NCI-H460 (cell line): ENCODE measurements around the gene DHPS. TPM values are rescaled to one million over a fixed set of nuclear protein-coding genes. Genes with fewer than 3 reads are reported as not detected.
"Not testable (repeated sequence)": the region's sequence is repeated elsewhere in the genome, so short reads cannot be mapped to it uniquely, and the experiment has no call there.

Source experiments
- DNase-seq: peaks from one replicate; pipeline ENCODE4 v3.0.0-alpha.2; 2016; ENCODE audit warnings: low read depth; ENCODE audit errors: extremely low read depth
- total RNA-seq: library from RNA; depleted of rRNA; stranded (reverse); fragments of >200 nt; shearing (Covaris generic); gene quantifications from 2 replicates; pipeline ENCODE4 v1.2.3, GENCODE V29; 2014

The DHPS gene
- total RNA-seq, 1 experiment from 2014 or later, result 83.6 TPM

DNA sequence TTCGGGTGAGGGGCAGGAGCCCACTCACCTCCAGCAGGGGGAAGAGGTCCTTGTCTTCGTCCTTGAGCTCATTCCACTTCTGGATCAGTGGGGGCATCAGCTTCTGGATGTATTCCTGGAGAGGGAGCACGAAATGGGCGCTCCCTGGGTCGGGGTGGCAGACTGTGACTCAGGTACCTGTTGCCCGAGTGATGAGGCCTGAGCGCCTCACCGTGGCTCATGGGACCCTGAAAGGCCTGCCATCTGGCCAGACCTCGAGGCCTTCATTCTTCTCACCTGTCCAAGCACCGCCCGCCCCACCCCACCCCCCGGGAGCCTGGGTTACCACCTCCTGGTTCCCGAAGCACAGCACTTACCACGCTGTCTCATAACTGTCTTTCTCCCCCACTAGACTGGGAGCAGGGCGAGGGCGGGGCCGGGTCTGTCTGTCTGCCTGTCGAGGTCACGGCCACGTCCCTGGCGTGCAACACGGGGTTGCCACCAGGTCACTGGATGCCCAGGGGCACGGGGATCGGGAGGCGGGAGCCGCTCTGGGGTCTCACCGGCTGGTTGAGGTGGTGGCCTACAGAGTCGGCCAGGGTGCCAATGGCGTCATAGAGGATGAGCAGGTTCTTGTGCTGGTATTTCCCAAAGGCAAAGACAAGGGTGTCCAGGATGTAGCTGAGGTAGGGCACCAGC, 24.1 kb upstream of the DHPS start:
- DNase-seq, result no peak

DNA sequence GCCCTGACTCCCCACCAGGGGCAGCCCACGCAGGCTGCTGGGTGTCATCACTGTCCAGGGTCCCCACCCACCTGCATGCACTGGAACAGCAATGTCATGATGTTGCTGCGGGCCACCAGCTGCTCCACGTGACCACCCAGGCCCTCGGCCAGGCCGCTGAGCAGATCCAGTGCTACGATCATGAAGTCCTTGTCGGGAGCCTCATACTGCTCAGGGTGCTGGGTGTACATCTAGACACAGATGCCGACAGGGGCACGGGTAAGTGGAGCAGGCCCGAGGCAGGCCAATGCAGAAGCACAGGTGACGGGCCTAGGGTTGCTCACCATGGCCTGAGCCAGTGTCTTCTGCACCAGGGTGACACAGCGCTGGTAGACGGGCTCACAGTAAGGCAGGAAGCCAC, 23.5 kb upstream of the DHPS start:
- no peak for DNase-seq

DNA sequence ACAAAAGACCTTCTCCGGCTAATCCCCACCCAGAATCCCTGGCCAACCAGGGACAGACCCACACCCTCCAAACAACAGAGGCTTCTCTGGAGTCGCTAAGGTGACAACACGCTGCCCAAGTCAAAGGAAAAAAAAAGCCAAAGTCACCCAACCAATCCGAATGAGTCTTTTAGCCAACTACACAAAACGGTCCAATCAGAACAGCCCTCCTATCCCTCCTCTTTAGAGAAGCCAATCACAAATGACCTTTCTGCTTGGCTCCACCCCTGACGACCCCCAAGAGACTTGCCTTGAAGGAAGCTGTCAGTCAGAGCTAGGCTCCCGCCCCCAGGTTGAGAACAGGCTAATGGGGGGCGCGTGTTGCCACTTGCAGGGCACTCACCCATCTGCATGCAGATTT, 21.4 kb upstream of the DHPS start:
- DNase-seq, result no peak

DNA sequence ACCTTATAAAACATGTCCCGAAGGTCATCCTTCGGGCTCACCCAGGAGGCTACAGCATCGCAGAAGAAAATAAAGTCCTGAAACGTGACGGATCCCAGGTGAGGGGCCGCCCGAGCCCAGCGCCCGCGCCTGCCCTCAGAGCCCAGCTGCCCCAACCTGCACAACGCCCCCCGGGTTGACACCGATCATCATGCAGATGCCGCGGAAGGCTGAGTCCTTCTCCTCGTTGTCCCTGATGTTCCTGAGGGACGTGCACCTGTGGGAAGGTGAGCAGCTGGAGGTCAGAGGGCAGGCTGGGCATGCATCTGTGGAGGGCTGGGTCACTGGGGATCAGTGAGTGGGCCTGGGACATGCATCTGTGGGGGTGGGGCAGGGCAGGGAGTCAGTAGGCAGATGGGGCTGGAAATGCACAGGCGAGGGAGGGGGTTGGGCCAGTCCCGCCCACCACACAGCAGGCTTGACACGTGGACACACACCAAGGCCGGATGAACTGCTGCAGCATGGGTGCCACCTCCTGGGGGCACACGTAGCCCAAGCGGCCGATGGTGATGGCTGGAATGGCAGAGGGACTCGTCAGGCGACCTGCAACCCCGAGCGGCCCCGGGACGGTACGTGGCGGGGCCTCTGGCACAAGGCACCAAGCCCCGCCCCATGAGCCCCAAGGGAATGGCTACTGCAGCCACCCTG, 20.1 kb upstream of the DHPS start:
- DNase-seq, result no peak

DNA sequence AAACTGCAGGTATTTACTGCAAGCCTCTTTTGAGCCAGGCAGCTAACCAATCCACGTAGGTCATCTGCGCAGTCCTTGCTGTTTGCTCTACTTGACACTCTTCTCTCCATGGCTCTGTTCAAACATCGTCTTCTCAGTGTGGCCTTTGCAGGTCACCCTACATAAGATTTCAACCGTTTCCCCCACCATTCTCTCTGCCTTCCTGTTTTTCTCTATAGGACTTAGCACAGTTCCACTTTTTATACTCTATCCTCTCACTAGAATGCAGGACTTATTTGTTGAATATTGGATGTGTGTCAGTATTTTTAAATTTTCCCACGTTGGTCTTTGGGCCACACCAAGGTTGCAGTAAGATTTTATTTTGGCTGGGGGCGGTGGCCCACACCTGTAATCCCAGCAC, 16.5 kb upstream of the DHPS start:
- no peak for DNase-seq

DNA sequence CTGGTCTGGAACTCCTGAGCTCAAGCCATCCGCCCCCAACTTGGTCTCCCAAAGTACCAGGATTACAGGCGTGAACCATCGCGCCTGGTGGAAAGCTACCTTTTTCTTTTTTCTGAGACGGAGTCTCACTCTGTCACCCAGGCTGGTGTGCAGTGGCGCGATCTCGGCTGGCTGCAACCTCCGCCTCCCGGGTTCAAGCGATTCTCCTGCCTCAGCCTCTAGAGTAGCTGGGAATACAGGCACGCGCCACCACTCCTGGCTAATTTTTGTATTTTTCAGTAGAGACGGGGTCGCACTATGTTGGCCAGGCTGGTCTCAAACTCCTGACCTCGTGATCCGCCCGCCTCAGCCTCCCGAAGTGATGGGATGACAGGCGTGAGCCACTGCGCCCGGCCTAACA, 15.7 kb upstream of the DHPS start:
- DNase-seq, result not testable (repeated sequence)

DNA sequence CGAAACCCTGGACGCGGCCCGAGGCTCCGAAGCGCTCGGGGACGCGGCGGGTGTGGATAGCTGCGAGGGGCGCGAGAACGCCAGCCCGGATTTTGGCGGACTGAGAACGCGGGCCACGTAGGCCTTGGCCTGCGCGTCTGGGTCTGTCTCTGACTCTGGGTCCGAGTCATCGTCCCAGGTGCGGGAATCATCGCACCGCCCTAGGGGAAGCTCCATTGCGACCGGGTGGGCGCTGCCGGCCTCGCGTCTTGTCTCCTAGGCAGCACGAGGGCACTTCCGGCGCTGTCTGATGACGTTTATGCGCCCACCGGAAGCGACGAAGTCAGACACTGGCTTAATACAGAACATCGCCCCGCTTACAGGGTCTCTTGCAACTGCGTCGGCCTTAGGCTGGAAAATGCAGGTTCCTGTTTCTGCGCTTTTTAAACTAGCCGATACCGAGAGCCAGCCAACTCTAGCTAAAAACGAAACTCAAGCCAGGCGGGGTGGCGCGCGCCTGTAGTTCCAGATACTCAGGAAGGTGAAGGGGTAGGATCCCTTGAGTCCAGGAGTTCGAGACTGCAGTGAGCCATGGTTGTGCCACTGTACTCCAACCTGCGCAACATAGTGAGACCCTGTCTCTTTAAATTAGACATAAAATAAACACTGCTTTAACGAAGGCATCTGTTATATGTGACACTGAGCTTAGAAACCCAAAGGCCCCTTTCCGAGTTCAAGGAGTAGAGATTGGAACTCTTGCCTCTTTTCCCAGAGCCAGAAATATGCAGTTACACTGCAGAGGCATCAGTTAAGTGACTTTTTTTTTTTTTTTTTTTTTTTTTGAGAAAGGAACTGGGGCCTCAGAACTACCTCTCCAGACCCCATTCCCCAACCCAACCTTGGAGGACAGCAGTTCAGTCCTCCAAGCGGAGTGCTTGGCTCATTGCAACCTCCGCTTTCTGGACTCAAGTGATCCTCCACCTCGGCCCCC, 15.0 kb upstream of the DHPS start, which contains the start of gene FBXW9:
Gene FBXW9, minus strand, starts transcription at position 266 of the 970 bp plus-strand sequence. Its CDS starts 50 bp downstream, at position 216.
- DNase-seq, result peak; percentile 86

DNA sequence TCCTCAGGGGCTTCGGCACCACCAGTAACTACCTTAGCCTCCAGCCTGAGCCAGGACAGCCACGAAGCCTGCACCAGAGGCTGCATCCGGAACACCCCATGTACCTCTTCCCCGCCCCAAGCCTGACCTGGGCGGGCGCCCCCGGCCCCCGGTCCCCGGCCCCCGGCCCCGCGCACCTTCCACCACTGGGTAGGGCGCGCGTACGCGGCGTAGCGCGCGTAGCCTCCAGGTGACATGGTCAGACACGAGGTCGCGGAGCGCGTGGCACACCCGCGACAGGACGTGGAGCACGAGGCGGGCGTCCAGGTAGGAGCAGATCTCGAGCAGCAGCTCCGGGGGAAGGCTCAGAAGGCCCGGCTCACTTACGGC, 14.3 kb upstream of the DHPS start:
- DNase-seq, result no peak

DNA sequence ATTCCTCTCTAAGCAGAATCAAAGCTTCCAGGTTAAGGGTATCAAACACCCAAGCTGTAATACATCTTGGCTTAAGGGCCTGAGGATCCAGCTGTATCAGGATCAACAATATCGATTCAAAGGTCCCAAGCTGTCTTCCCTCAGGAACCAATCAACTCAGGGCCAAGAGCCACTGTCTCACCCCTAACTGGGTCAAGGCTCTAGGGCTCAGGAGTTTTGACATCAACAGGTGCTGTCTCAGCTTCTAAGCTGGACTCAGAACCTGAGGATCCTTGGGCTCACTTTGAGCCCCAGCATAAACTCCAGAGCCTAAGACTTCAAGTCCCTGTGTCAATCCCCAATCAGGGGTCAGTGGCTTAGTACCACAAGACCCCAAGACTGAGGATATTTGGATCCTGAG, 13.8 kb upstream of the DHPS start:
- DNase-seq, result no peak

DNA sequence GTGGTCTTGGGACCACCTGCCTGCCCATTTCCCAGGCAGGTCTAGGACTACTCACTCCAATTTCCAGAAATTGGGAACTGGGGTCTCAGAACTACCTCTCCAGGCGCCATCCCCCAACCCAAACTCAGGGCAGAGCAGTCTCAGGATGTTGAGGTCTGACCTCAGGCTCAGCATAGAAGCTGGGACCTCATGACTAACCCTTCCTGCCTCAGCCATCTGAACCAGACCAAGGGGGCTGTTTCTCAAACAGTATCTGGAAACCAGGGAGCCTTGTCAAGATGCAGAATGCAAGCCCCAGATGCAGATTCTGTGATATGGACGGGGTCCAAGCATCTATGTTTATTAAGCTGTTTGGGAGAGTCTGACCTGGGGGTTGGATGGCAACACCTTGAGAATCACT, 13.4 kb upstream of the DHPS start:
- DNase-seq, result no peak

DNA sequence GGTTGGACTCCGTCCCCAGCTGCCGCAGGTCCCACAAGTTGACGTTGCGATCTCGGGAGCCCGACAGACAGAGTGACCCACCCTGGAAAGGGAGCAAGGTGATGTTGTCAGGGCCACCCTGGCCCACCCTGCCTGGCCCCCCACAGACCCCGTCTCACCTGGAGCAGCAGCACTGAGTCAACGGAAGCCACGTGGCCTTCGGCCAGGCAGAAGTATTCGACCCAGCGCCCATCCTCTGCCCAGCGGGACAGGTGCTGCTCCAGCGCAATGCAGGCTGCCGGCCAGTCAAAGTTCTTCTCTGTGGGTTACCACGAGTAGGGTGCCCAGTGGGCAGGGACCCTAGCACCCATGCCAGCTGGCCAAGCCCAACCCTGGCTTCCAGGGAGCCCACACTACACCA, 13.0 kb upstream of the DHPS start:
- no peak for DNase-seq

DNA sequence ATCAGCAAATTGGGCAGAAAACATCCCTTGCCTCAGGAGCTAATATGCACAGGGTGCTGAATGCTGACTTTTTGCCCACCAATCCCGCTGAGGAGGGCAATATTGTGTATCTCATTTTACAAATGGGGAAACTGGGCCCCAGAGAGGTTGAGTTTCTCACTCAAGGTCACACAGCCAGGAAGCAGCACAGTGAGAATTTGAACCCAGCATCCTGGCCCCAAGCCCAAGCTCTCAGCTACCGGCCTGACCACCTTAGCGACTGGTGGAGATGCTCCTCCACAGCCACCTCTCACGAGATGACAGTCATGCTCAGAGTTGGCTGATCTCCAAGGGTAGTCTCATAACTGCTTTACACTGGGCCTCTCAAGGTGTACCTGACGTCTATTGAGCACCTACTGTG, 11.3 kb upstream of the DHPS start:
- no peak for DNase-seq

DNA sequence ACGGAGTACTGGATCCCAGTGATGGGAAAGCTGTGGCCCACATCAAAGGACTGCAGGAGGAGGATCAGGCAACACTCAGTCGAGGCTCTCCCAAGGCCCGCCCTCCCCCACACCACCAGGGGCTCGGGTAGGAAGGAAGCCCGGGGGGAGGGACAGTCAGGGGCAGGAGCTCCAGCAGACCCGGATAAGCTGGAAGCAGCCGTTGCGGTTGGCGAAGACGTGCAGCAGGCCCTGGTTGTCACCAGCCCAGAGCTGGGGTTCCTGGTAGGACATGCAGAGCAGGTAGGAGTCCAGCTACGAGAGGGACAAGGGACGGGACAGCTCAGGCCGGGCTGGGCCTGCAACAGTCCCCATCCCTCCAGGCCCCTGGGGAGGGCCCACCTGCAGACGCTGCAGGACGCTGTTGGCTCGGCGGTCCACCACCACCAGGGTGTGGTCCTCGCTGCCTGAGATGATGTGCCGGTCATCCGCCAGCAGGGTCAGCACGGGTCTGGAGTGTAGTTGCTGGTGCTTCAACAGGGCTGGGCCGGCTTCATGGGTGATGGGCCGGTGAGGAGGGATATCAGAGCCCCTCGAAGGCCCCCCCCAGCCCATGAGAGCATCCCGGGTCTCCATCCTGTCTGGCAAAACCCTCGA, 8.0 kb upstream of the DHPS start:
- no peak for DNase-seq

DNA sequence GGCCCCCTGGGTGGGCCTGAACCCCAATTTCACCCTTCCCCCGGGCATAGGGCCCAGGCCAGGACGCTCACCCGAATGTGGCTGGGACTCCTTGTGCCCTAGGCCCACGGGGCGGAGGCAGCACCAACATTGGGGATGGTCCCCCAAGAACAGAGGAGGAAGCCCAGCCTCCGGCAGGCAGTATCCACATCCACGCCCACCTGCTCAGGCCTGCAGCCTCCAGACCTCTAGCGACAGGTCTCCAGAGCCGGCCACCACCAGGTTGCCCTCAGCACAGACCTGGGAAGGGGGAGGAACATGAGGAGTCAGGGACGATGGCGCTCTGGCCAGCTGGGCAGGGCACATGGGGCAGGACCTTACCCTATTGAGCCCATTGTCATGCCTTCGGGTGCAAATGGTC, 7.3 kb upstream of the DHPS start:
- no peak for DNase-seq

DNA sequence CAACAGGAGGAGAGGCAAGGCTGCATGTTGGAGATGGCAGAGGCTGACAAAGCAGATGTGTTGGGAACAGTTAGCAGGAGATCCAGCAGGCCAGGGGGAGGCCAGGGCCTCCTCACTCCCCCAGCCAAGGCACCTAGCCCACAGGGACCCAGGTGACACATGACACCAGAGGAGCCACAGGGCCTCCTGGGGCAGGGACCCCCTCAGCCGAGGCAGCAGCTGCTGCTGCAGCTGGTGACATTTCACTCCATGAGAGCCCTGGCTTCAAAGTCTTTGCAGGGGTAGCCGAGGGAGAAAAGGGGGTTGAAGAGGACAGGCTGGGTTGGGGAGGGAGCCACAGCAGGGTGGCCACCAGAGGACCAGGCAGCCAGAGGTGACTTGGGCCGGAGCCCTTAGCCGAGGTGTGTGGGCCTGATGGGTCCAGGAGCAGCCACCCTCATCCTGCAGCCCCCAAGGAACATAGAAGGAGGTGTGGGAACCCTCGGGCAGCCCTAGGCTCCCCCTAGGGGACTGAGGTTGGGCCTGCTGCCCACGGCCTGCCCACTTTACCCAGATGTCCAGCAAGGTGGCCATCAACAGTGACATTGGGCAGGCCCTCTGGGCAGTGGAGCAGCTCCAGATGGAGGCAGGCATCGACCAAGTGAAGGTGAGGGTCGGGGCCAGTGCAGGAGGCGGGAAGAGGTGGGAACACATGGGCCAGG, 6.0 kb upstream of the DHPS start, which contains the start of gene GNG14:
Gene GNG14, plus strand, starts transcription at position 503 of the 701 bp plus-strand sequence. Its CDS starts 51 bp downstream, at position 554.
- DNase-seq, result no peak

DNA sequence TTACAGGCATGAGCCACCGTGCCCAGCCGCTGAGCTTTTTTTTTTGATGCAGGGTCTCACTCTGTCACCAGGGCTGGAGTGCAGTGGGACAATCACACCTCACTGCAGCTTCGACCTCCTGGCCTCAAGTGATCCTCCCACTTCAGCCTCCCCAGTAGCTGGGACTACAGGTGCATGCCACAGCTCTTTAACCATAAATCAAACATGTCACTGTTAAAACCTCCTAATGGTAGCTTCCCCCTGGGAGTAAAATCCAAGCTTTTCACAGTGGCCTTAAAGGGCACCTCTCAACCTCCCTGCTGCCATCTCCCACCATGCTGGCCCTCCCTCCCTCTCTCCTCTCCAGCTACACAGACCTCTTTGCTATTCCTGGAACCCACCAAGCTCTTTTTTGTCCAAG, 4.2 kb upstream of the DHPS start:
- DNase-seq, result no peak

DNA sequence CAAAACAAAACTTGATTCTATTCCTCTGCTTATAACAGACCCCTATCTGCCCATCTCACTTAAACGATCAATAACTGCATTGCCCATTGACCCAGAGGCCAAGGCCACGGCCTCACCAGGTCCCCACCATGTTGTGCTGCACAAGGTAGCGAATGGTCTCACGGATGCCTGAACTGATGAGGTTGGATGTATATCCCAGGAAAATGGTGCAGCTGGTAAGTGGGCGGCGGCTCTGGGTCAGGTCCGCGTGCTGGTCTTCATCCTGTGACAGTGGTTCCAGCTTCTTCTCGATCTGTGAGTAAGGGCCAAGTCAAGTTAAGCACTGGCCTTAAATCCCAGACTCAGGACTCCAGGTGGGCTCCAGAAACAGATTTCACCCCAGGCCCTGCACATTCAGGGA, 1.6 kb downstream of the DHPS start:
- DNase-seq, result no peak

DNA sequence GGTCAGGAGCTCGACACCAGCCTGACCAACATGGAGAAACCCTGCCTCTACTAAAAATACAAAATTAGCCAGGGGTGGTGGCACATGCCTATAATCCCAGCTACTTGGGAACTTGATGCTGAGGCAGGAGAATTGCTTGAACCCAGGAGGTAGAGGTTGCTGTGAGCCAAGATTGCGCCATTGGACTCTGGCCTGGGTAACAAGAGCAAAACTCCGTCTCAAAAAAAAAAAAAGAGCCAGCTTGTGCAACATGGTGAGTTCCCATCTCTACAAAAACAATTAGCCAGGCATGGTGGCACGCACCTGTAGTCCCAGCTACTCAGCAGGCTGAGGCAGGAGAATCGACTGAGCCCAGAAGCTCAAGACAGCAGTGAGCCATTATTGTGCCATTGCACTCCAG, 3.6 kb downstream of the DHPS start:
- DNase-seq, result not testable (repeated sequence)

DNA sequence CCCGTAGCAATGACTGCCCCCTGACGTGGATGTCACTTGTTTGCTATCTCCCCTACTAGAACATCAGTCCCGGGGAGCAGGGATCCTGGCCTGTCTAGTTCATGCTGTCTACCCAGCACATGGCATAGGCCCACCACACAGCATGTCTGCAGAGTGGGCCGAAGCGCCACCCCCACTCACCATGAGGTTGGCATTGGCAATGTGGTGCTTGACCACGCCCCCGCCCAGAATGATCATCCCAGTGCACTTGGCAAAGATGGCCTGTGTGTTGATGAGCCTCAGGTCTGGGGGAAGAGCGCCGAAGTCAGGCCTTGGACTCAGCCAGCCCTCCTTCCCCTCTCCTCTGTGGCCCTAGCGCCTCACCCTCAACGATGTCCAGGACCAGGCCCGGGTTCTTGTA, 4.8 kb downstream of the DHPS start:
- no peak for DNase-seq

DNA sequence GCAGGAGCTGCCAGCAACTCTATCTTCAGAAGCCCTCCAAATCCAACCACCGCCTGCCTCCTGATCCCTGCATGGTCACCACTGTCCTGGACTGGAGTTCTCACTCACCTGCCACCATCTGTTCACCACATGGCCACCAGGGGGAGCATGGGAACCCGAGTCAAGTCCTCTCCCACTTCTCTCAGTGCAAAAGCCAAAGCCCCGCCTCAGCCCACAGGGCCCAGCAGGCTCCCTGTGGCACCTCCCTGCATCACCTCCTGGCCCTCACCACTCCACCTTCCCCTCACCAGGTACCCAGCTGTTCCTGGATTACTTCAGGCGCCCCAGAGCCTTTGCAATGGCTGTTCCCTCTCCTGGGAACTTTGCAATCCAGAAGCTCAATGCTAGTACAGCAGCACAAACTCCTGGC, 5.3 kb downstream of the DHPS start:
- peak; percentile 71 for DNase-seq
